SU-DHL-6 (cell line): ENCODE results near the gene LRP11.

ENCODE experiments used
- EZH2phosphoT487 ChIP-seq: fragments of 200-600 bp; sonication (generic), shearing (Covaris generic); conservative IDR thresholded peaks from 2 replicates; pipeline ENCODE4 v1.6.1; 2018; ENCODE audit warnings: mild to moderate bottlenecking, antibody characterized with exemption, low read length, moderate library complexity, mixed read lengths
- TF ChIP-seq, protein P1 (sequence below): fragments of 200-600 bp; sonication (generic); IDR thresholded peaks from one replicate; pipeline ENCODE4 v1.5.1; 2017; ENCODE audit warnings: antibody characterized with exemption, mild to moderate bottlenecking, low read length, moderate library complexity; ENCODE audit not compliant: insufficient read depth, poor library complexity, severe bottlenecking

GRCh38 chr6:149859368-149859767 is 4.8 kb downstream of the LRP11 start:
- TF ChIP-seq, protein P1, sequence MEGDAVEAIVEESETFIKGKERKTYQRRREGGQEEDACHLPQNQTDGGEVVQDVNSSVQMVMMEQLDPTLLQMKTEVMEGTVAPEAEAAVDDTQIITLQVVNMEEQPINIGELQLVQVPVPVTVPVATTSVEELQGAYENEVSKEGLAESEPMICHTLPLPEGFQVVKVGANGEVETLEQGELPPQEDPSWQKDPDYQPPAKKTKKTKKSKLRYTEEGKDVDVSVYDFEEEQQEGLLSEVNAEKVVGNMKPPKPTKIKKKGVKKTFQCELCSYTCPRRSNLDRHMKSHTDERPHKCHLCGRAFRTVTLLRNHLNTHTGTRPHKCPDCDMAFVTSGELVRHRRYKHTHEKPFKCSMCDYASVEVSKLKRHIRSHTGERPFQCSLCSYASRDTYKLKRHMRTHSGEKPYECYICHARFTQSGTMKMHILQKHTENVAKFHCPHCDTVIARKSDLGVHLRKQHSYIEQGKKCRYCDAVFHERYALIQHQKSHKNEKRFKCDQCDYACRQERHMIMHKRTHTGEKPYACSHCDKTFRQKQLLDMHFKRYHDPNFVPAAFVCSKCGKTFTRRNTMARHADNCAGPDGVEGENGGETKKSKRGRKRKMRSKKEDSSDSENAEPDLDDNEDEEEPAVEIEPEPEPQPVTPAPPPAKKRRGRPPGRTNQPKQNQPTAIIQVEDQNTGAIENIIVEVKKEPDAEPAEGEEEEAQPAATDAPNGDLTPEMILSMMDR = no peak
- TF ChIP-seq EZH2phosphoT487 = no peak
